ENCODE results near the gene WNT7B. TPM values are rescaled to one million over a fixed set of nuclear protein-coding genes. Genes with fewer than 3 reads are reported as not detected.

The WNT7B gene
- total RNA-seq, 2 donors from 2014 or later, result 0.19 TPM; not detected in 1

GRCh38 chr22:46013460-46014416 is 36.8 kb upstream of the WNT7B start:
- Histone ChIP-seq H3K27me3 (no peaks in the 10 kb centered on the region), H3K4me1 (peaks cover 0 to 36% of the 10 kb centered on the region in 2 donors)

DNA sequence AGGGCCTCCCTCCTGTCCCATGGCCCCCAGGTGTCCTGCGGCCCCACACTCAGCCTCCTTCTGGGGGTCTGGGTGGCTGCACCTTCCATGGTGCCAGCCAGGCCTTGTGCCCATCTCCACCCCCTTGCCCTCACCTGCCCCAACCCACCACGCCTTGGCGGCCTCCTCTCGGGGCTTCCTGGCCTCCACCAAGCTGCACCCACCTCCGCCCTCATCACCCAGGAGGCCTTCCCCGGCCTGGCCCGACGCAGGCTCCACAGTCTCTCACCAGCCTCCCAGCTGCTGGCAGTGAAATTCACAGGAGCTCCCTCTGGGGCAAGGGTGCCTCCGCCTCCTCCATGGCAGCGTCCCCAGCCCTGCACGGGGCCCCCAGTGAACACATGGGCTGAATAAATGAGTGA is 35.9 kb upstream of the WNT7B start:
- no peak for DNase-seq (ENCODE audit: low spot score)
- Histone ChIP-seq H3K27ac (peak overlapping the region; percentile 92 to 97), H3K27me3 (no peaks in the 10 kb centered on the region), H3K4me3 (peak overlapping the region; percentile 4 to 65), H3K4me1 (peaks cover 0 to 44% of the 10 kb centered on the region in 2 donors), H3K36me3 (no peaks in the 10 kb centered on the region), H3K9me3 (peaks cover 0 to 7% of the 10 kb centered on the region in 2 donors)
- TF ChIP-seq, protein P1, sequence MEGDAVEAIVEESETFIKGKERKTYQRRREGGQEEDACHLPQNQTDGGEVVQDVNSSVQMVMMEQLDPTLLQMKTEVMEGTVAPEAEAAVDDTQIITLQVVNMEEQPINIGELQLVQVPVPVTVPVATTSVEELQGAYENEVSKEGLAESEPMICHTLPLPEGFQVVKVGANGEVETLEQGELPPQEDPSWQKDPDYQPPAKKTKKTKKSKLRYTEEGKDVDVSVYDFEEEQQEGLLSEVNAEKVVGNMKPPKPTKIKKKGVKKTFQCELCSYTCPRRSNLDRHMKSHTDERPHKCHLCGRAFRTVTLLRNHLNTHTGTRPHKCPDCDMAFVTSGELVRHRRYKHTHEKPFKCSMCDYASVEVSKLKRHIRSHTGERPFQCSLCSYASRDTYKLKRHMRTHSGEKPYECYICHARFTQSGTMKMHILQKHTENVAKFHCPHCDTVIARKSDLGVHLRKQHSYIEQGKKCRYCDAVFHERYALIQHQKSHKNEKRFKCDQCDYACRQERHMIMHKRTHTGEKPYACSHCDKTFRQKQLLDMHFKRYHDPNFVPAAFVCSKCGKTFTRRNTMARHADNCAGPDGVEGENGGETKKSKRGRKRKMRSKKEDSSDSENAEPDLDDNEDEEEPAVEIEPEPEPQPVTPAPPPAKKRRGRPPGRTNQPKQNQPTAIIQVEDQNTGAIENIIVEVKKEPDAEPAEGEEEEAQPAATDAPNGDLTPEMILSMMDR (IDR thresholded peaks at IDR 0.05), result no peak

More at GRCh38 chr22:46013460-46014416, 36.8 kb upstream of the WNT7B start:
- no peaks in the 10 kb centered on the region for H3K36me3 ChIP-seq
- TF ChIP-seq, protein P1 (IDR thresholded peaks at IDR 0.05), result peak; percentile 41 to 76
- H3K4me3 ChIP-seq, result peak overlapping the region; percentile 36 to 65
- peaks cover 0 to 7% of the 10 kb centered on the region in 2 donors for H3K9me3 ChIP-seq
- DNase-seq (ENCODE audit: low spot score), result peak; percentile 96
- peak overlapping the region; percentile 92 to 97 for H3K27ac ChIP-seq

DNA sequence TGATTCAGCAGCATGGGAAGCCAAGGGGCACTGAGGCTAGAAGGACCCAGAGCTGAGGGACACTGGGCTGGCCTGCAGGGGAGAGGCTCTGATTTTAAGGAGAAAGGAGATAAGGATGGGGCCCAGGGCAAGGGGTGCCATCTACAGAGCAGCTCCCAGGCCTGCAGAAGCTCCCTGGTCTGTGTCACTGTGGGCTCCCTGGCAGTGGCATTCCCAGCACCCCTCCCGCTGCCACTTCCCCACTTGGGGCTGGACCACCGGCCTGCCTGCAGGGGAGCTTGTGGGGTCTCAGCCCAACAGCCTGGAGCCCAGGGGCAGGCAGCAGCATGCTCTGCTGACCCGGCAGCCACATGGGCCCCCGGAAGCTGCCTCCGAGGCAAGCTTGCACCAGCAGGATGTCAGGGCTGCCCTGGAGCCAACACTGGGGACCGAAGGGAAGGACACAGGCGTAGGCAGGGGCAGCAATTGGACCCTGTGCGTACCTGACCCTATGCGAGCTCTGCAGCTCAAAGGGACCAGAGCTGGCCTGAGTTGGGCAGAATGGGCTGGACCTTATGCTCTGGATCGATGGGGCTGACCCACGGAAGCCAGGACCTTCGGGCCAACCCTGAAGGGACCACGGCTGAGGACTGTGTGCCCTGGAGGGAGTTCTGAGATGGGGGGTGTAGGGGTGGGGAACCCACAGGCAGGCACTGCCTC is 35.4 kb upstream of the WNT7B start:
- no peak overlapping the region for H3K4me3 ChIP-seq

DNA sequence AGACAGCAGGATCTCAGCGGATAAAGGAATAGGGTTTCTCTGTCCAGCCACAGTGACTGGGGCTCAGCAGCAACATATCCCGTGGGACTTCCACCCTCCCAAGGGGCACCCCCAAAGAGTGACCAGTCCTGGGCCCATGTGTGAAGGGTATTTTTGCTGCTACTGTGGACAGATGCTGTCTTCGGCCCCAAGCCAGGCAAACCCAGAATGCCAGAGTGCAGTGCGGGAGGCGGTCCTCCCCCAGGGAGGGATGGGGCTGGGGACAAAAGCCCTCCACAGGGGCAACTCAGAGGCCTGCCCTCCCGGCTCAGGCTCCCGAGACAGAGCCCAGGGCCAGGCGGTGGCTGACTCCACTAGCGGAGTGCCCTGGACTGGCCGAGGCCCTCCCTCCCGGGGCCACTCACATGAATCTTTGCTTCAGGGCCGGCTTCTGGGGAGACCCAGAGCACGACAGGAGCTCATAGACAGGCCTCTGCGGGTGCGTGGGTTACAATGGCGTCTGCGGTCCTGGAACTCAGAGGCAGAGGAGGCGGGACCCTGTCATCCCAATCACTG is 34.7 kb upstream of the WNT7B start:
- H3K27ac ChIP-seq, result peak overlapping the region; percentile 92 to 97
- peaks cover 0 to 56% of the 10 kb centered on the region in 2 donors for H3K4me1 ChIP-seq
- no peaks in the 10 kb centered on the region for H3K36me3 ChIP-seq
- H3K9me3 ChIP-seq, result peaks cover 0 to 7% of the 10 kb centered on the region in 2 donors
- TF ChIP-seq, protein P1 (IDR thresholded peaks at IDR 0.05), result no peak
- no peak overlapping the region for H3K4me3 ChIP-seq
- no peaks in the 10 kb centered on the region for H3K27me3 ChIP-seq
- DNase-seq (ENCODE audit: low spot score), result no peak

More for the DNA sequence above, 35.4 kb upstream of the WNT7B start:
- TF ChIP-seq, protein P1 (IDR thresholded peaks at IDR 0.05), result no peak
- DNase-seq (ENCODE audit: low spot score), result no peak
- Histone ChIP-seq H3K27me3 (no peaks in the 10 kb centered on the region), H3K36me3 (no peaks in the 10 kb centered on the region), H3K27ac (peak overlapping the region; percentile 92 to 97), H3K9me3 (peaks cover 0 to 7% of the 10 kb centered on the region in 2 donors), H3K4me1 (peaks cover 0 to 50% of the 10 kb centered on the region in 2 donors)

DNA sequence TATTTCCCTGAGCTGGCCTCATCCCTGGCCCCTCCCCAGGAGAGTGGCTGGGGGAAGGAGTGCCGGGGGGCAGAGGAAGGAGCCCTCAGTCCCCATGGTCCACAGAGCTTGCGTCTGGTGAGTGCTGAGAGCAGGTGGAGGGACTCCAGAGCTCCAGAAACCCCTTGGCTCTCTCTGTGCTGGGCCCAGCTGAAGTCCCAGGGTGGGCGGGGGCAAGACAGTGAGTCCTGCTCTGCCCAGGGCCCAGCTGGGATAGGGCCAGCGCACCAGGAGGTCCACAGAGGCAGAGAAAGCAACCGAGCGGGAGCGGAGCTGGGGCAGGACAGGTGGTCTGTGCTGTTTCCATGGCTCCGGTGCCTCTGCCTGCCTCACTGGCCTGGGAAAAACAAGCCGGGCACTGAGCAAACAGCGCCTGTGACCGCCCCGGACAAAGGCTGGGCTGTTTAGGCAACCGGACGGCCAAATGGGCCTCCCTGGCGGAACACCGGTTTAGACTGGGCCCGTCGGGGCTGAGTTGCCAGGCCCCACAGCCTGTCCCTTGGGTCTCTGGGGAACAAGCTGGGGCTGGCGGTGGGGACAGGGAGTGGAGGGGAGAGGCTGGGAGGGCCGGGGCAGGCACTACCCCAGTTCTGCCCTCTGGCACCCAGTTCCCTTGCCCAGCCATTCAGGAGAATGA is 34.1 kb upstream of the WNT7B start:
- TF ChIP-seq, protein P1 (IDR thresholded peaks at IDR 0.05), result no peak
- Histone ChIP-seq H3K27ac (peak overlapping the region; percentile 92 to 97), H3K9me3 (peaks cover 0 to 7% of the 10 kb centered on the region in 2 donors), H3K27me3 (no peaks in the 10 kb centered on the region), H3K36me3 (no peaks in the 10 kb centered on the region), H3K4me1 (peaks cover 0 to 62% of the 10 kb centered on the region in 2 donors), H3K4me3 (no peak overlapping the region)
- DNase-seq (ENCODE audit: low spot score), result no peak
